HG03060 (cell line): ENCODE measurements around the gene MAMDC4.
"Not testable (repeated sequence)": the region's sequence is repeated elsewhere in the genome, so short reads cannot be mapped to it uniquely, and the experiment has no call there.

ENCODE experiments used
- ATAC-seq: cut with Tn5 transposase; IDR thresholded peaks from one replicate; pipeline ENCODE4 v1.9.1; 2021; ENCODE audit warnings: low read depth, moderate number of reproducible peaks; ENCODE audit not compliant: unreplicated experiment

Gene MAMDC4

DNA sequence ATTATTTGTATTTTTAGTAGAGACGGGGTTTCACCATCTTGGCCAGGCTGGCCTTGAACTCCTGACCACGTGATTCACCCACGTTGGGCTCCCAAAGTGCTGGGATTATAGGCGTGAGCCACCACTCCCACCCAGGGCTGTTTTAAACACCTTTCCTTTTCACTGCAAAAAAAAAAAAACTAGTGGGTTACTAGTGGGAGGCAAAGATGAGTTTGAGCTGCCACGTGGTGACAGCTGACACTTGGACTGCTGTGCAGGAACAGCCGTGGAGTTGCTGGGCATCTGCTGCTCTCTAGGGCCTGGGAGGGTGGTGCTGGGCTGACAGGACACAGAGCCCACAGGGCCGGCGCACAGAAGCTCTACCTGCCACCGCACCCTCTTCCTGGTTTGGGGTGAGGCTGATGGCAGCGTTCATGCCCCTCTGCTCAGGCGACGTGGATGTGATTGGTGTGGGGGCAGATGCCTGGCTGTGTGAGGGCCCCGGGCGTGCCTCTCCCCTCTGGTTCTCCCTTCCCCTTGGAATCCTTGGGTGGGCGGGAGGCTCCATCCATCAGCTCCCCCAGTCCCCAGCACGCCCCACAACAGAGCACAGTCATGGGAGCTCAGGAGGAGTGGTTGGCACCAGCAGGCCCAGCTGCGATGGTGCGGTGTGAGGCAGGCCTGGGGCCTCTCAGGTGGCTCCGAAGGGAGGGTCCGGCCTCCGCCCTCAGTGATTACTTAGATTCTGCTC lies 27.5 kb upstream of the MAMDC4 start:
- ATAC-seq: no peak

DNA sequence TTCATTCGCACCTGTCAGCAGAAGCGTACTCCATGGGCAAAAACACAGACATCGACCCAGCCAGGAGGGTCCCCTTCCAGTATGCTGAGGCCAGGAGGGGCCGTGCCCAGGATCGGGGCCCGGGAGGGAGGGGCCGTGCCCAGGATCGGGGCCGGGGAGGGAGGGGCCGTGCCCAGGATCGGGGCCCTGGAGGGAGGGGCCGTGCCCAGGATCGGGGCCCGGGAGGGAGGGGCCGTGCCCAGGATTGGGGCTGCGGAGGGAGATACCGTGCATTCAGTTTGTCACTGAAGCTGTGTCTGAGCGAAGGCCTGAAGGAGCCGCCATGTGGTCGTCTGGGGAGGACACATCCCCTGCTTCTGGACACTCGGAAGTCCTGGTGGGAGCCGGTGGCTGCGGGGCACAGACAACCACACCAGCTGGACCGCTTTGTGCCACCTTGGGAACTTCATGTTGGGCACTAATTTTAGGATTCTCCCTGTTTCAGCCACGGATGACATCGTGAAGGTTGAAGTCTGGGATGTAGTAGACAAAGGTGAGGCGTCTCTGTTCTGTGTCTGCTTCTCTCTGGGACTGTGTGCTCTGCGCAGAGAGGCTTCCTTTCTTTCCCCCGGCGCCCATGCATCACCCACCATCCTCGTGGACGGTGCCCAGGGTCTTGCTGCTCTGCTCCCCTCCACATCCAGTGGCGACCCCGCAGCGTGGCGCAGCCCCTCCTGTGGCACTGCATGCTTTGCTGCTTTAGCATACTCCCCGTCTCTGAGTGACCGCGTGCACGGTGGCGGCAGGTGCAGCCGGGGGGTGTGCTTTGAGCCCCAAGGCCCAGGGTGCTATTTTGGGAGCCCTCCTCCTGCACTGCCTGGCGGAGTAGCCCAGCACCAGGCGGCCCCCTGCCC lies 26.6 kb upstream of the MAMDC4 start:
- ATAC-seq: no peak

- no peak for ATAC-seq
These were observed 26.0 kb upstream of the MAMDC4 start for GRCh38 chr9:136826188-136826541.

GRCh38 chr9:136826703-136827582 lies 25.2 kb upstream of the MAMDC4 start:
- no peak for ATAC-seq

DNA sequence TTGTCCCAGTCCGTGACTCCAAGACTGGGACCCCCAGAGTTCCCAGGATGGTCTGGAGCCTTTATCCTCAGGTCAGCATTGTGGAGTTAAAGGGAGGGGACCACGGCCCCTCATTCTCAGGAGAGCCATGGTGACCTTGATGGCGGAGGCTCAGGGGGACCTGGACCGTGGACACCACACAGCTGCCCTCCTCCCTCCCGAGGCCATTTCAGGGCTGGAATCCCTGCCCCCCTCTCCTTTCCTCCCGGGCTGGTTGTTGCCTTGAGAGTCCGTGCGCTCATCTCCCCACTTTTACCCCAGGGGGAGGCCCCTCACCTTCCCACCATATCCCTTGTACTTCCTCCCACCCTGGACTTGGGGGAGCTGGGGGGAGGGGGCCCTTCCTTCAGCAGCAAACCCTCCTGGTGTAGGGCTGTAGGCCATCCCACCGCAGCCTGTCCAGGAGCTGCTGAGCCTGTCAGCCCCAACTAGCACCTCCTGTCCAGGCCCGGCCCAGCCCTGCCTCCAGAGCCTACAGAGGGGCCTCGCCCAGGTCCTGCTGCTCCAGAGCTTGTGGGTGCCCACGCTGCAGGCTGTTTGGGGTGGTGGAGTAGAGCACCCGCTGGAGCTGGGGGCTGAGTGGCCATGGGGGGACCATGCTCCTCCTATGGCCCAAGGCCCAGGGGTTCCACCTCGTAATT lies 24.2 kb upstream of the MAMDC4 start:
- ATAC-seq: no peak

DNA sequence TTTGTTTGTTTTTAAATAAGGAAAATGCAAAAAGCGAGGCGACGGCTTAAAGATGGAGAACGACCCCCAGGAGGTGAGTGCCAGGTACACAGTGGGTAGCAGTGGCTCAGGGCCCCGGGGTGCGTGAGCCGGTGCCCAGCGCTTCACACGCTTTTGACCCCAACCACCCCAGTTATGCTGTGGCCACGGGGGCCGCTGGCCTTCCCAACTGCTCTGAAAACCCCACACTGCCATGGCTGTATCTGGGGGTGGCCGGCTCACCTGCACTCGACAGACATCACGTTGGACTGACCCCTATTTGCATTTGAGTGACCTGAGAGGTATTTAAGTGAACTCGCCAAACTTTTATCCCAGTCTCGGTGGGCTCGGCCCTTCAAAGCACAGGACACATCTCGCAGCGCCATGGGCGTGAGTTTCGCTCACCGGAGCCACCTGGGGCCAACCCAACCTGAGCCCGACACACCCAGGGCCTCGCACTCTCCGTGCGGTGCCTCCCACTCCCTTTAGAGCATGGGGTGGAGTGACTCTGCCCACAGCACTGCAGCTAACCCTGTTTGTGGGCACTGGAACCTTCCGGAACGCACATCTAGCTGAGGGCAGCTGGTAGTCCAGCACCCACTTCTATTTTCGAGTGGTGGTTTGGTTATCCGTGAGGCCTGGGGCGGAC lies 23.5 kb upstream of the MAMDC4 start:
- no peak for ATAC-seq

- ATAC-seq: no peak
These were observed 22.7 kb upstream of the MAMDC4 start for GRCh38 chr9:136829412-136829811.

DNA sequence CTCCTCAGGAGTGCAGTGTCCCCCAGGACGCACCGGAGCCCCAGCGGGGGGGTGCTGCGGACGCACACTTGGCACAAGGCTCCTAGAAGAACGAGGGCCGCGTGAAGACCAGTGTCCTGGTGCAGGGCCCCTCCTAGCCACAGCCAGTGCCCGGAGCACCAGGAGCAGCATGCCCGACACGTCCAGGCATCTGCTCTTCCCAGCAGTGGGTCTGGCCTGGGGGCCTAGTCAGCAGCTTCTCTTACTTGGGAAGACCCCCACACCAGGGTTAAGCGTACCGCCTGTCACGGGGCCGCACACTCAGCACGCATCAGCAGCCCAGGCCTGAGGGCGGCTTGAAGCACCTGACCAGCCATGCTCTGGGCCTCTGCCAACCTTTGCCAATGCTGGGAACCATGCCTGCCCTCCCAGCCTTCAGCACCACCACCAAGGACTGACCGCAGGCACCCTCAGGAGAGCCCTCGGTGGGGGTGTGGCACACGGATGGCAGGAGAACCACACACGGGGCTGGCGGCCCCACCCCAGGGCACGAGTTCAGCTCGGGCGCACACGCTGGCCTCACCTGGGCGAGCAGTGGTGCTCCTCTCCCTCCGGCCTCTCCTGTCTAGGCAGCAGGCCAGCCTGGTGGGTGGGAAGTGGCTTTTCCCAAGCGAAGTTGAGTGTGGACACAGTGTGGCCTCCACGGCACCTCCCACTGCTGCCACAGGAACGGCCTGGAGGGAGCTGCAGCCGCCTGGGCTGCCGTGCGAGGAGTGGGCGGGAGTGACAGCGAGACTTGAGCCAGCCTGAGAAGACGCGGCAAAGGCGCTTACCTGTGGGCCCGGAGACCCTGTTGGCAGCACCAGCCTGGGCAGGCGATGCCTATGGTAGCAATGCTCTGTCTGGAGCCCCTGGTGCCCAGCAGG lies 21.9 kb upstream of the MAMDC4 start:
- no peak for ATAC-seq

GRCh38 chr9:136831002-136831719 lies 21.0 kb upstream of the MAMDC4 start:
- no peak for ATAC-seq

DNA sequence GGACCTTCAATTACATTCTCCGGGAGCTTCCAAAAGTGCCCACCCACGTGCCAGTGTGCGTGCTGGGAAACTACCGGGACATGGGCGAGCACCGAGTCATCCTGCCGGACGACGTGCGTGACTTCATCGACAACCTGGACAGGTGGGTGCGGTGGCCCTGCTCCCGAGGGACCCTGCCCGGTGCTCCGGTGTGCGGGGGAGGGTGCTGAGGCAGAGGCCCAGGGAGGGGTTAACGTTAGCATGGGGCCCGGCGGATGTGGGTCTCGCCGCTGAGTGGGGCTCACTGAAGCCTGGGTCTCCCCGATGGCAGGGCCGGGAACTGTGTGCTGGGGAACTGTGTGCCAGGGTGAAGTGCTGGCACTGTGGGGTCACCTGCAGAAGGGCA lies 20.4 kb upstream of the MAMDC4 start:
- ATAC-seq: no peak

GRCh38 chr9:136832581-136832980 lies 19.6 kb upstream of the MAMDC4 start:
- ATAC-seq: no peak

- ATAC-seq: not testable (repeated sequence)
These were observed 18.6 kb upstream of the MAMDC4 start for GRCh38 chr9:136833381-136834048.

DNA sequence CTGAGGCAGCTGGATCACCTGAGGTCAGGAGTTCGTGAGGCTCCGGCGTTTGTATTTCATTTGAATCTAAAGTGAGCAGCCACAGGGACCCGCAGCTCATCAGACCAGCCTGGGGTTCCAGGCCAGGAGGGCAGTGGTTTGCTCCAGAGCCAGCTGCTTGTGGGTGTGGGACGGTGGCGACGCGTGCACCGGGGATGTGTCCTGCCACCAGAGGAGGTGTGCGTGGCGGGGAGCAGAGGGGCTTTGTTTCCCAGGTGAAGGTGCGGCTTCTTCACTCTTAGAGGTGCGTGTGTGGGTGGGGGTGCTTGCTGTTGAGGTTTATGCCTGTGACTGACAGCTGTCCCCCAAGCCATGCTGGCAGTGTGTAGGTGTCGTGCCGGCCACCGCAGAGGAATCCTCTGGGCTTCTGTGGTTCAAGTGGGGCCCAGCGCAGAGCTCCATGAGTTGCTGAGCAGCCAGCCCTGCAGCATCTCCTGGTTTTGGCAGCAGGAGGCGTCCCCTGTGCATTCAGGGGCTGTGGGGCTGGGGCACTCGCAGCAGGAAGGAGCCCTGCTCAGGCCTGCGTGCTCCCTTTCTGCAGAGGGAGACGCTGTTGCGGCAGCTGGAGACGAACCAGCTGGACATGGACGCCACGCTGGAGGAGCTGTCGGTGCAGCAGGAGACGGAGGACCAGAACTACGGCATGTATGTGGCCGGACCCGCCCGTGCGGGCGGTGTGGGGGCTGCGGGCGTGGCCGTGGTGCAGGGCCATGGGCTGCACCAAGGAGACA lies 16.8 kb upstream of the MAMDC4 start:
- ATAC-seq: no peak

DNA sequence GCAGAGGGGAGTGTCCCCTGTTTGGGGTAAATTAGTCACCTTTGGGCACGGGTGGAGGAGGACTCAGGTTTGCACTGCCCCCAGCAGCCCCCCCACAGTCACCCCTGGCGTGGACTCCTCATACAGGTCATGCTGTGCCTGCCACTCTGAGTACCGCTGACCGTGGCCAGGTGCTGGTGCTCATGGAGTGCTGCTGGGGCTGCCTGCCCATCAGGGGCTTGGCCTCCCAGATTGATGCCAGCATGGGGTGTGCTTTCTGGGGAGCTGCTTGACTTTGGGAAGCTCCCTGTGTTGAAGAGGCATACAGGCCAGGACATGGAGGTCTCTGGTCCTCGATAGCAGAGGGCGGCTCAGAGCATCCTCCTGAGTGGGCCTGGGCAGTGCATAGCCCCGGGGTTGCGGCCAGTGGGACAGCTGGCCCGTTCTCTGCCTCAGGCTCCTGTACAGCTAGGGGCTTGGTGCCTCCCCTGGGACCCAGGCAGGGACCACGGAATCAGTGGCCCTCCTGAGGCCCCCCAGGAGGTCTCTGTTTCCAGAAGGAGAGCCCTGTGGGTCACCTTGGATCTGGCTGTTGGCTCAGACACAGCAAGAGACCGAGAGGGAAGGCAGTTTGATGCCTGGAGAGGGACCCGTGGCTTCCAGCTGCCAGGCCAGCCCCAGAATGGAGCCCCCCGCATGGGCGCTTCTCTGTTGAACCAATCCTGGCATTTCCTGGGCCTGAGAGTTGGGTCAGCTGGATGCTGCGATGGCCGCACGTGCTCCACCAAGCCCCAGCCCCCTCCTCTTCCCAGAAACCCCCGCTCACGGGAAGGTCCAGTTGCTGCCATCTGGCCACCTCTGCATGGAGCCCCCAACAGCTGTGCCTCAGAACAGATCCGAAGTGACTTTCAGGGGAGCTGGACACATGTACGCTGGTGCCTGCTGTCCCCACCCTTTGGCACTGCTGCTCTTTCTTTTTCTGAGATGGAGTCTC lies 15.9 kb upstream of the MAMDC4 start:
- ATAC-seq: no peak

- no peak for ATAC-seq
These were observed 14.8 kb upstream of the MAMDC4 start for GRCh38 chr9:136837146-136837855.
